Head of caudate nucleus (tissue), 42 donors: Measurements from ENCODE around the gene PACS2.

Experiments used
- DNase-seq, 42 donors: peaks; one replicate each; pipeline versions ENCODE4 v3.0.0 to v3.0.0-alpha.2; 2020 to 2021; ENCODE audit warnings: mixed read lengths in 7 of 42
- intact Hi-C: fragments of 100-400 bp; cut with DNase I; formaldehyde crosslinking; loops from one replicate; pipeline ENCODE4 v1.15.0; 2022

The PACS2 gene

GRCh38 chr14:105436891-105437722, 122.6 kb downstream of the PACS2 start:
- DNase-seq, result no peak
- intact Hi-C loops, result no loop called here

- DNase-seq, result no peak
- intact Hi-C loops, result no loop called here
These were observed 123.4 kb downstream of the PACS2 start for GRCh38 chr14:105437723-105438500.

GRCh38 chr14:105439179-105439578, 124.6 kb downstream of the PACS2 start:
- intact Hi-C loops, result no loop called here
- no peak for DNase-seq

- DNase-seq, result no peak
- intact Hi-C loops, result no loop called here
These were observed 125.4 kb downstream of the PACS2 start for GRCh38 chr14:105439710-105440553.

GRCh38 chr14:105440554-105440900, 126.0 kb downstream of the PACS2 start:
- no peak for DNase-seq
- intact Hi-C loops, result no loop called here

GRCh38 chr14:105440992-105441391, 126.4 kb downstream of the PACS2 start:
- intact Hi-C loops, result no loop called here
- no peak for DNase-seq

- peak in 34 of 42 donors; percentile 30 to 84 (median 58) for DNase-seq
- intact Hi-C loops, result no loop called here
These were observed 127.6 kb downstream of the PACS2 start for GRCh38 chr14:105442125-105442524.

- intact Hi-C loops, result no loop called here
These were observed 128.3 kb downstream of the PACS2 start for GRCh38 chr14:105442834-105443233.

GRCh38 chr14:105444859-105445258, 130.3 kb downstream of the PACS2 start:
- intact Hi-C loops, result no loop called here
- no peak for DNase-seq

More at GRCh38 chr14:105442834-105443233, 128.3 kb downstream of the PACS2 start:
- no peak for DNase-seq

GRCh38 chr14:105445290-105445689, 130.7 kb downstream of the PACS2 start:
- intact Hi-C loops, result no loop called here
- no peak for DNase-seq

GRCh38 chr14:105445901-105446845, 131.6 kb downstream of the PACS2 start:
- DNase-seq, result no peak
- intact Hi-C loops, result no loop called here

- intact Hi-C loops, result no loop called here
- no peak for DNase-seq
These were observed 132.4 kb downstream of the PACS2 start for GRCh38 chr14:105446971-105447370.
